Caco-2 (cell line): ENCODE measurements around the gene TFF1. TPM values are rescaled to one million over a fixed set of nuclear protein-coding genes. Genes with fewer than 3 reads are reported as not detected.

Source experiments
- BruUV-seq: library from RNA; stranded (reverse); fragments of 400-500 nt; replicated peaks from 2 replicates; lab custom pipeline; 2021; lab: Mats Ljungman, UMichigan
- CTCF ChIA-PET: fragments of 300-600 bp; sonication (Branson Sonifier 250); formaldehyde crosslinking; loops from one replicate; lab custom pipeline; 2022; ENCODE audit warnings: antibody characterized with exemption; lab: Charles Lee
- POLR2A ChIA-PET: fragments of 300-600 bp; sonication (Branson Sonifier 250); formaldehyde crosslinking; loops from one replicate; lab custom pipeline; 2022; ENCODE audit warnings: antibody characterized with exemption; lab: Charles Lee
- DNase-seq, 2 experiments: peaks; one replicate each; pipeline versions ENCODE4 v3.0.0 to v3.0.0-alpha.2; 2020 to 2022
- H3K27me3 ChIP-seq: replicated peaks from 2 replicates; pipeline ENCODE4 v1.6.0; 2011; ENCODE audit warnings: low read length; ENCODE audit not compliant: control insufficient read depth, insufficient read depth
- H3K36me3 ChIP-seq: 2 replicates; pipeline ENCODE4 v1.5.1; 2011; ENCODE audit warnings: low read length; ENCODE audit not compliant: control insufficient read depth, insufficient read depth
- H3K4me1 ChIP-seq: fragments of 250-450 bp; sonication (Bioruptor Pico); 2 replicates; pipeline ENCODE4 v1.5.1; 2020; ENCODE audit warnings: mild to moderate bottlenecking
- H3K4me3 ChIP-seq: 2 replicates; pipeline ENCODE4 v1.5.1; 2011; ENCODE audit warnings: low read depth, mild to moderate bottlenecking, control low read depth, low read length
- H3K9me3 ChIP-seq: fragments of 250-450 bp; sonication (Bioruptor Pico); 2 replicates; pipeline ENCODE4 v1.5.1; 2020; ENCODE audit warnings: mild to moderate bottlenecking, moderate library complexity
- H3K27ac Mint-ChIP-seq: one replicate; pipeline ENCODE4 v1.8.0; 2022; ENCODE audit warnings: mixed read lengths; ENCODE audit not compliant: unreplicated experiment
- H3K27me3 Mint-ChIP-seq: one replicate; pipeline ENCODE4 v1.8.0; 2022; ENCODE audit warnings: mixed read lengths; ENCODE audit not compliant: insufficient read depth, unreplicated experiment
- H3K36me3 Mint-ChIP-seq: one replicate; pipeline ENCODE4 v1.8.0; 2022; ENCODE audit warnings: mild to moderate bottlenecking, mixed read lengths; ENCODE audit not compliant: insufficient read depth, unreplicated experiment
- H3K4me1 Mint-ChIP-seq: one replicate; pipeline ENCODE4 v1.8.0; 2022; ENCODE audit warnings: low read depth, mixed read lengths; ENCODE audit not compliant: unreplicated experiment
- H3K4me3 Mint-ChIP-seq: one replicate; pipeline ENCODE4 v1.8.0; 2022; ENCODE audit warnings: mild to moderate bottlenecking, moderate library complexity, mixed read lengths; ENCODE audit not compliant: unreplicated experiment
- H3K9me3 Mint-ChIP-seq: one replicate; pipeline ENCODE4 v1.8.0; 2022; ENCODE audit warnings: mixed read lengths; ENCODE audit not compliant: unreplicated experiment
- intact Hi-C: fragments of 100-400 bp; cut with micrococcal nuclease; formaldehyde crosslinking; loops from one replicate; pipeline ENCODE4 v1.10.0; 2022; ENCODE audit not compliant: unreplicated experiment
- total RNA-seq: library from RNA; stranded (reverse); gene quantifications from 2 replicates; pipeline ENCODE4 v1.2.3, GENCODE V29; 2022
- TF ChIP-seq, protein P1 (sequence below), 2 experiments: fragments of 200-600 bp in 1 of 2; IDR thresholded peaks; 1 replicate in 1 of 2; 2 replicates in 1 of 2; pipeline versions ENCODE4 v1.5.1 to v1.8.0; 2011 to 2022; ENCODE audit warnings: antibody characterized with exemption in 1 of 2, control low read depth in 1 of 2, inconsistent platforms in 1 of 2, low read depth in 1 of 2, low read length in 1 of 2, mild to moderate bottlenecking in 1 of 2, moderate library complexity in 1 of 2; ENCODE audit not compliant: insufficient read depth in 1 of 2, severe bottlenecking in 1 of 2, unreplicated experiment in 1 of 2

The TFF1 gene
- total RNA-seq, 1 experiment from 2014 or later = 9.8 TPM

- H3K36me3 Mint-ChIP-seq = no peaks in the 10 kb centered on the region
- no peak overlapping the region for H3K27ac Mint-ChIP-seq
- BruUV-seq = no TSS peak
- intact Hi-C loops = no loop called here
- TF ChIP-seq, protein P1, sequence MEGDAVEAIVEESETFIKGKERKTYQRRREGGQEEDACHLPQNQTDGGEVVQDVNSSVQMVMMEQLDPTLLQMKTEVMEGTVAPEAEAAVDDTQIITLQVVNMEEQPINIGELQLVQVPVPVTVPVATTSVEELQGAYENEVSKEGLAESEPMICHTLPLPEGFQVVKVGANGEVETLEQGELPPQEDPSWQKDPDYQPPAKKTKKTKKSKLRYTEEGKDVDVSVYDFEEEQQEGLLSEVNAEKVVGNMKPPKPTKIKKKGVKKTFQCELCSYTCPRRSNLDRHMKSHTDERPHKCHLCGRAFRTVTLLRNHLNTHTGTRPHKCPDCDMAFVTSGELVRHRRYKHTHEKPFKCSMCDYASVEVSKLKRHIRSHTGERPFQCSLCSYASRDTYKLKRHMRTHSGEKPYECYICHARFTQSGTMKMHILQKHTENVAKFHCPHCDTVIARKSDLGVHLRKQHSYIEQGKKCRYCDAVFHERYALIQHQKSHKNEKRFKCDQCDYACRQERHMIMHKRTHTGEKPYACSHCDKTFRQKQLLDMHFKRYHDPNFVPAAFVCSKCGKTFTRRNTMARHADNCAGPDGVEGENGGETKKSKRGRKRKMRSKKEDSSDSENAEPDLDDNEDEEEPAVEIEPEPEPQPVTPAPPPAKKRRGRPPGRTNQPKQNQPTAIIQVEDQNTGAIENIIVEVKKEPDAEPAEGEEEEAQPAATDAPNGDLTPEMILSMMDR (IDR thresholded peaks at IDR 0.05; ENCODE audit: insufficient read depth in 1 of 2, low read depth in 1 of 2, low read length in 1 of 2, severe bottlenecking in 1 of 2, unreplicated experiment in 1 of 2) = no peak
- CTCF ChIA-PET = no interaction called here
- Histone ChIP-seq H3K27me3 (no peaks in the 10 kb centered on the region), H3K4me3 (no peak overlapping the region), H3K36me3 (no peaks in the 10 kb centered on the region), H3K9me3 (no peaks in the 10 kb centered on the region; the same call in 1 of the 2 replicates), H3K4me1 (no peaks in the 10 kb centered on the region)
- H3K9me3 Mint-ChIP-seq = peaks cover 12% of the 10 kb centered on the region
- no peak overlapping the region for H3K4me3 Mint-ChIP-seq
- no peaks in the 10 kb centered on the region for H3K27me3 Mint-ChIP-seq
- POLR2A ChIA-PET = no interaction called here
- H3K4me1 Mint-ChIP-seq = no peaks in the 10 kb centered on the region
- DNase-seq = no peak
Measured at GRCh38 chr21:42406201-42406621, 39.9 kb upstream of the TFF1 start.

DNA sequence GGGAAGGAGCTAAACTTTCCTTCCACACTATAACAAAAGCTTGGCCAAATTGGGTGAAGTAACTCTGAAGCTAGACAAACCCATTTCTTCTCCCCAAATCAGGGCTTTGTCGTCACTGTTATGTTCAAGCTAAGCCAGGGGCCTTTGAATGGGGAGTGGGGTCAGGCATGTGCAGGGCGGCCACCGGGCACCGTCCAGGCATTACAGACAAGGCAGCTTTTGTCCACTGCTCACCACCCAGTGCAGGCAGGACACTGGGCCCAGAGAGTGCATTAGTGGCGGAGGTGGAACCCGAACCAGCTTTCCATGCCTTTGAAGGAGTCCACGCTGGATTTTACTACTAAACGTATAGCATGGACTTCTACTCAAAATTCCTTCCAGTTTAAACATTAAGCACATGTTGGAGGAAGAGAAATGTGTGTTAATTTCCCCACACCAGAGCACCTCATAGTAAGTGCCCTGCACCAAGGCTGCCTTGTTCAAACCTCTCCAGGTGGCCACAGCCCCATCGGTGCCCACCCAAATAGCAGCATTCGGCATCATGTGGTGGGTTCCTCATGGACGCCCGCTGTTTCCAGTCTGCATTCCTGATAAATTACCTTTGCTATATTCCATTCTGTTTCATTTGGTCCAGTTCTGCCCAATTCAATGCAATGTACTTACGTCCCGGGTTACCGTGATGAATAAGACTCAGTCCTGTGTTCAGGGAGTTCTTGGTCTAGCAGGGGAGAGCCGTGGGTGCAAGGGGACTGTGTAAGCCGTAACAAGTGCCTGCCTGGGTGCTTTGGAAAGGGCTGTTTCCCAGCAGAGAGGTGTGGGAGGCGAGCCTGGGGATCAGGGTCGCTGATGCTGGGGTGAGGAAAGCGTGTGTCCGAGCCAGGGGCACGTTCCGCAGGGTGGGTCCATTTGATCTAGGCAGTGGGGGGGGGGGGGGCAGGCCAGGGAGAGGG lies 39.0 kb upstream of the TFF1 start:
- no peak for DNase-seq
- POLR2A ChIA-PET = no interaction called here
- CTCF ChIA-PET = no interaction called here

DNA sequence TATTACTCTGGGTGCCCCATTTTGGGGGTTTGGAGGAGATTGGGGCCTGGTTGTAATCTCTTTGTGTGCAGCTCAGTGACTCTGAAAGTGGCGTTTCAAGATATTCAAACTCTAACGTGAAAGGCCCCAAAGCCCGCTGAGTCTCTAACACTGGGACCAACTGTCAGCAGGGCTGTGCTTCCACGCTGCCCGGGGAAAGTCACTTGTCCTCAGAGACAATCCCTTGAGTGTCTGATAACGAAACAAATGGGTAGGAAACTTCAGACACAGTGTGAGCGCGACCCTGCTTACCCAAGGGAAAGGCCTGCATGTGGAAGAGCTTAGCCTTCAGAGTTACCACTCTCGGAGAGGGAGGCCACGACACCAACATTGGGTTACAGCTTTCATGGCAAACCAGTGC lies 38.2 kb upstream of the TFF1 start:
- intact Hi-C loops = no loop called here
- Histone ChIP-seq H3K9me3 (no peaks in the 10 kb centered on the region; the same call in 1 of the 2 replicates), H3K36me3 (no peaks in the 10 kb centered on the region), H3K4me1 (no peaks in the 10 kb centered on the region), H3K27me3 (no peaks in the 10 kb centered on the region), H3K4me3 (no peak overlapping the region)
- H3K27me3 Mint-ChIP-seq = no peaks in the 10 kb centered on the region
- H3K9me3 Mint-ChIP-seq = peaks cover 12% of the 10 kb centered on the region
- no peak for DNase-seq
- no peaks in the 10 kb centered on the region for H3K4me1 Mint-ChIP-seq
- no peaks in the 10 kb centered on the region for H3K36me3 Mint-ChIP-seq
- POLR2A ChIA-PET = no interaction called here
- CTCF ChIA-PET = no interaction called here
- no peak overlapping the region for H3K27ac Mint-ChIP-seq
- H3K4me3 Mint-ChIP-seq = no peak overlapping the region
- BruUV-seq = no TSS peak
- TF ChIP-seq, protein P1 (IDR thresholded peaks at IDR 0.05; ENCODE audit: insufficient read depth in 1 of 2, low read depth in 1 of 2, low read length in 1 of 2, severe bottlenecking in 1 of 2, unreplicated experiment in 1 of 2) = no peak

More for the DNA sequence above, 39.0 kb upstream of the TFF1 start:
- Histone ChIP-seq H3K36me3 (no peaks in the 10 kb centered on the region), H3K4me3 (no peak overlapping the region), H3K9me3 (no peaks in the 10 kb centered on the region; the same call in 1 of the 2 replicates), H3K4me1 (no peaks in the 10 kb centered on the region), H3K27me3 (no peaks in the 10 kb centered on the region)
- no TSS peak for BruUV-seq
- H3K4me1 Mint-ChIP-seq = no peaks in the 10 kb centered on the region
- H3K36me3 Mint-ChIP-seq = no peaks in the 10 kb centered on the region
- H3K4me3 Mint-ChIP-seq = no peak overlapping the region
- TF ChIP-seq, protein P1 (IDR thresholded peaks at IDR 0.05; ENCODE audit: insufficient read depth in 1 of 2, low read depth in 1 of 2, low read length in 1 of 2, severe bottlenecking in 1 of 2, unreplicated experiment in 1 of 2) = no peak
- H3K9me3 Mint-ChIP-seq = peaks cover 12% of the 10 kb centered on the region
- intact Hi-C loops = no loop called here
- H3K27ac Mint-ChIP-seq = no peak overlapping the region
- no peaks in the 10 kb centered on the region for H3K27me3 Mint-ChIP-seq
